Measurements from ENCODE around the gene FALEC. TPM values are rescaled to one million over a fixed set of nuclear protein-coding genes. Genes with fewer than 3 reads are reported as not detected.
A peak's percentile ranks its signal among the peaks of the same experiment; 100 is the strongest.

FALEC gene
- total RNA-seq, 1 donor from 2014 or later, result 1.9 TPM

GRCh38 chr1:150484431-150484830, 31.1 kb upstream of the FALEC start:
- H3K4me1 Mint-ChIP-seq, result peaks cover 10% of the 10 kb centered on the region
- TF ChIP-seq, protein P1, sequence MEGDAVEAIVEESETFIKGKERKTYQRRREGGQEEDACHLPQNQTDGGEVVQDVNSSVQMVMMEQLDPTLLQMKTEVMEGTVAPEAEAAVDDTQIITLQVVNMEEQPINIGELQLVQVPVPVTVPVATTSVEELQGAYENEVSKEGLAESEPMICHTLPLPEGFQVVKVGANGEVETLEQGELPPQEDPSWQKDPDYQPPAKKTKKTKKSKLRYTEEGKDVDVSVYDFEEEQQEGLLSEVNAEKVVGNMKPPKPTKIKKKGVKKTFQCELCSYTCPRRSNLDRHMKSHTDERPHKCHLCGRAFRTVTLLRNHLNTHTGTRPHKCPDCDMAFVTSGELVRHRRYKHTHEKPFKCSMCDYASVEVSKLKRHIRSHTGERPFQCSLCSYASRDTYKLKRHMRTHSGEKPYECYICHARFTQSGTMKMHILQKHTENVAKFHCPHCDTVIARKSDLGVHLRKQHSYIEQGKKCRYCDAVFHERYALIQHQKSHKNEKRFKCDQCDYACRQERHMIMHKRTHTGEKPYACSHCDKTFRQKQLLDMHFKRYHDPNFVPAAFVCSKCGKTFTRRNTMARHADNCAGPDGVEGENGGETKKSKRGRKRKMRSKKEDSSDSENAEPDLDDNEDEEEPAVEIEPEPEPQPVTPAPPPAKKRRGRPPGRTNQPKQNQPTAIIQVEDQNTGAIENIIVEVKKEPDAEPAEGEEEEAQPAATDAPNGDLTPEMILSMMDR (IDR thresholded peaks at IDR 0.05; ENCODE audit: unreplicated experiment), result no peak
- no peak overlapping the region for H3K27ac Mint-ChIP-seq
- DNase-seq (ENCODE audit: low spot score in 2 of 2, unreplicated experiment in 2 of 2), result no peak
- H3K9me3 Mint-ChIP-seq, result no peaks in the 10 kb centered on the region
- H3K36me3 Mint-ChIP-seq, result peaks cover 7% of the 10 kb centered on the region
- no peaks in the 10 kb centered on the region for H3K27me3 Mint-ChIP-seq (ENCODE audit: low read depth)
- no peak overlapping the region for H3K4me3 Mint-ChIP-seq

GRCh38 chr1:150484861-150485260, 30.7 kb upstream of the FALEC start:
- no peaks in the 10 kb centered on the region for H3K9me3 Mint-ChIP-seq
- no peak for DNase-seq (ENCODE audit: low spot score in 2 of 2, unreplicated experiment in 2 of 2)
- TF ChIP-seq, protein P1 (IDR thresholded peaks at IDR 0.05; ENCODE audit: unreplicated experiment), result no peak
- no peak overlapping the region for H3K4me3 Mint-ChIP-seq
- no peak overlapping the region for H3K27ac Mint-ChIP-seq
- peaks cover 7% of the 10 kb centered on the region for H3K36me3 Mint-ChIP-seq
- no peaks in the 10 kb centered on the region for H3K27me3 Mint-ChIP-seq (ENCODE audit: low read depth)
- peaks cover 10% of the 10 kb centered on the region for H3K4me1 Mint-ChIP-seq

DNA sequence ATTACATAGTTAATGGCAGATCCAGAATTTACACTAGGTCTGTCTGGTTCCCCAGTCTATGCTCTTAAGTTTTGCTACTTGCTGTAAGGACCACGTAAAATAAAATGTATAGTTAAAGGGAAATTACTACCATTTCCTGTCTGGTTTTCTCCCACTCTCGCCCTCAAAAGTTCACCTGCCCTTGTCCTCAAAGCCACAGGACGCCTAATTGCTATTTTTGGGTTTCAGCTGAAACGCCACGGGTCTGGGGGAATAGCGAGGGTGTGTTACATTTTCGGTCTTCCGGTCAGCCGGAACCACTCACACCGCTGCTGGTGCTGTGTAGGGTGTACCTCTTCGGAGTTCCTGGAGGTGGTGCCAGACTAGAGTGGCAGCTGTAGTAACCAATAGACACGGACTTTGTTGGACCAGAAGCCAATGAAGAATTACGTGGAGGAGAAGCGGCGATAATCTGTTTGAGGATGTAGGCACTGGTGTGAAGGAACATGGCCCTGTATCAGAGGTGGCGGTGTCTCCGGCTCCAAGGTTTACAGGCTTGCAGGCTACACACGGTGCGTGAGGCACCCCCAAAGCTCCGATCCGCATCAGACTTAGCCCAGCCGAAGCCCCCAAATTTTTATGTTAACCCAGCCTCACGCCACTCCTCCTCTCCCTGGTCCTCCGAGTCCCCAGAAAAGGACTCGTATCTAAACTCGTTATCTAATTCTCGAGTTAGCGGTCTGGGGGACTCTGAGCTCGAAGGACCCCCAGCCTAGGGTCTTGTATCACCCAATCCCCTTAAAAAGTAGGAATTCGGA, 28.4 kb upstream of the FALEC start, which contains the start of gene TARS2:
TARS2 (plus strand) TSS at position 454 of the 797 bp plus-strand sequence; CDS start at position 486, 32 bp downstream.
- Mint-ChIP-seq H3K4me1 (peaks cover 10% of the 10 kb centered on the region), H3K36me3 (peaks cover 19% of the 10 kb centered on the region), H3K27ac (peak within 1 kb of the TSS; percentile 97), H3K4me3 (peak within 1 kb of the TSS; percentile 93), H3K27me3 (ENCODE audit: low read depth) (no peaks in the 10 kb centered on the region), H3K9me3 (no peaks in the 10 kb centered on the region)
- TF ChIP-seq, protein P1 (IDR thresholded peaks at IDR 0.05; ENCODE audit: unreplicated experiment), result peak; percentile 57
- DNase-seq (ENCODE audit: low spot score in 2 of 2, unreplicated experiment in 2 of 2), result peak; percentile 80 to 93

DNA sequence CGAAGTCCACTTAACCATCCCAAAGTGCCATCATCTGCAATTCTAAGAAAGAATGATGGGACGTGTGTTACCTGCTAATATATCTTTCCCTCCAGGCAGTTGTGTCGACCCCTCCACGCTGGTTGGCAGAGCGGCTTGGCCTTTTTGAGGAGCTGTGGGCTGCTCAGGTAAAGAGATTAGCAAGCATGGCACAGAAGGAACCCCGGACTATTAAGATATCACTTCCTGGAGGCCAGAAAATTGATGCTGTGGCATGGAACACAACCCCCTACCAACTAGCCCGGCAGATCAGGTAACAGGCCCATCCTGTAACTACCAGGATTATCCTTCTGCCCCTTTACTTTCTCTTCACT, 27.8 kb upstream of the FALEC start:
- no peak for DNase-seq (ENCODE audit: low spot score in 2 of 2, unreplicated experiment in 2 of 2)
- Mint-ChIP-seq H3K4me1 (peaks cover 10% of the 10 kb centered on the region), H3K27me3 (ENCODE audit: low read depth) (no peaks in the 10 kb centered on the region)

GRCh38 chr1:150493175-150493574, 22.4 kb upstream of the FALEC start:
- Mint-ChIP-seq H3K4me3 (no peak overlapping the region), H3K36me3 (peaks cover 38% of the 10 kb centered on the region), H3K9me3 (no peaks in the 10 kb centered on the region), H3K4me1 (peaks cover 3% of the 10 kb centered on the region), H3K27ac (no peak overlapping the region), H3K27me3 (ENCODE audit: low read depth) (no peaks in the 10 kb centered on the region)
- TF ChIP-seq, protein P1 (IDR thresholded peaks at IDR 0.05; ENCODE audit: unreplicated experiment), result no peak
- DNase-seq (ENCODE audit: low spot score in 2 of 2, unreplicated experiment in 2 of 2), result no peak

More for the DNA sequence above, 27.8 kb upstream of the FALEC start:
- Mint-ChIP-seq H3K9me3 (no peaks in the 10 kb centered on the region), H3K27ac (peak overlapping the region; percentile 97), H3K36me3 (peaks cover 21% of the 10 kb centered on the region), H3K4me3 (peak overlapping the region; percentile 93)
- TF ChIP-seq, protein P1 (IDR thresholded peaks at IDR 0.05; ENCODE audit: unreplicated experiment), result no peak
